ENCODE measurements around the gene FGF18. TPM values are rescaled to one million over a fixed set of nuclear protein-coding genes. Genes with fewer than 3 reads are reported as not detected.

FGF18 gene
- total RNA-seq, 1 experiment from 2014 or later = 2.1 TPM

DNA sequence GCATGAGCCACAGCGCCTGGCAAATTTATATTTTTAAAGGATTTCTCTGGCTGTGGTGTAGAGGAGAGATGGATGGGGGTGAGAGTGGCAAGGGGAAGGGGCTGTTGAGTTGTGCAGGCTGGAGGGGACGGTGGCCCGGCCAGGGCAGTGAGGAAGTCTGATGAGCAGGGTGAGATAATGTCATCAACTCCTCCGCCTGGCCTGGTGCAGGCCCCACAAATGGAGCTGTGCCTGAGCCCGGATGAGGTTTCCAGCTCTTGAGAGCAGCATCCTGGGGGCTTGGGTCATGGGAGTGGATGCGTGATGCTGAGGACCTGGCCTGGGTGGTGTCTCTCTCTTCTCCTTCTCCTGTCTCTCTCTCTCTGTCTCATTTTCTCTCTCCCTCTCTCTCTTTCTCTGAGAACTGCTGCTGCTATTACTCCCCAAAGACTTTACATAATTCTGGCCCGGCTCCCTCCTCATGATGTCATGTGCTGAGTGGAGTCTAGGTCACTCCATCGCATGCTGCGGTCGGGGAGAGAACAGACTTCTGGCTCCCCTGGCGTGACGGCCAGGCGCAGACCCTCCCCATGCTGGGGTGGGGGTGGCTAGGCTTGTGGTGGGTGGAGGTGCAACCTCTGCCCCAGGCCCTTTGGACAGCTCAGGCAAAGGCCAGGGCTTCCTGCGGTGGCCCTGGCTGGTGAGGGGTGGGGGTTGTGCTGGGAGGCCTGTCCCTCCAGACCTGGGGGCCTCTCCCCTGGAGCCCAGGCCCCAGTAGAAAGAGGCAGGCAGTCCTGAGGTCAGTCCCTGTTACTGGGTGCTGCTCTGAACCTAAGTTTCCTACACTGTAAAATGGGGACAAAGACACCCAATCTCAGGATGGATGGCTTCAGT lies 26.4 kb downstream of the FGF18 start:
- H3K27me3 Mint-ChIP-seq (ENCODE audit: insufficient read depth, unreplicated experiment) = no peaks in the 10 kb centered on the region
- no peaks in the 10 kb centered on the region for H3K4me1 ChIP-seq
- no peak overlapping the region for H3K4me3 ChIP-seq (ENCODE audit: low read depth, low read length)
- H3K36me3 Mint-ChIP-seq (ENCODE audit: insufficient read depth, unreplicated experiment) = no peaks in the 10 kb centered on the region
- H3K27ac Mint-ChIP-seq (ENCODE audit: unreplicated experiment) = no peak overlapping the region
- no peak for DNase-seq
- H3K9me3 ChIP-seq = no peaks in the 10 kb centered on the region
- intact Hi-C loops (cut with micrococcal nuclease; ENCODE audit: unreplicated experiment) = no loop called here
- H3K36me3 ChIP-seq (ENCODE audit: control insufficient read depth, insufficient read depth, low read length) = no peaks in the 10 kb centered on the region
- POLR2A ChIA-PET = no interaction called here
- no peaks in the 10 kb centered on the region for H3K9me3 Mint-ChIP-seq (ENCODE audit: unreplicated experiment)
- no peaks in the 10 kb centered on the region for H3K4me1 Mint-ChIP-seq (ENCODE audit: low read depth, unreplicated experiment)
- H3K4me3 Mint-ChIP-seq (ENCODE audit: unreplicated experiment) = no peak overlapping the region
- TF ChIP-seq, protein P1, sequence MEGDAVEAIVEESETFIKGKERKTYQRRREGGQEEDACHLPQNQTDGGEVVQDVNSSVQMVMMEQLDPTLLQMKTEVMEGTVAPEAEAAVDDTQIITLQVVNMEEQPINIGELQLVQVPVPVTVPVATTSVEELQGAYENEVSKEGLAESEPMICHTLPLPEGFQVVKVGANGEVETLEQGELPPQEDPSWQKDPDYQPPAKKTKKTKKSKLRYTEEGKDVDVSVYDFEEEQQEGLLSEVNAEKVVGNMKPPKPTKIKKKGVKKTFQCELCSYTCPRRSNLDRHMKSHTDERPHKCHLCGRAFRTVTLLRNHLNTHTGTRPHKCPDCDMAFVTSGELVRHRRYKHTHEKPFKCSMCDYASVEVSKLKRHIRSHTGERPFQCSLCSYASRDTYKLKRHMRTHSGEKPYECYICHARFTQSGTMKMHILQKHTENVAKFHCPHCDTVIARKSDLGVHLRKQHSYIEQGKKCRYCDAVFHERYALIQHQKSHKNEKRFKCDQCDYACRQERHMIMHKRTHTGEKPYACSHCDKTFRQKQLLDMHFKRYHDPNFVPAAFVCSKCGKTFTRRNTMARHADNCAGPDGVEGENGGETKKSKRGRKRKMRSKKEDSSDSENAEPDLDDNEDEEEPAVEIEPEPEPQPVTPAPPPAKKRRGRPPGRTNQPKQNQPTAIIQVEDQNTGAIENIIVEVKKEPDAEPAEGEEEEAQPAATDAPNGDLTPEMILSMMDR (IDR thresholded peaks at IDR 0.05; ENCODE audit: insufficient read depth in 1 of 2, low read depth in 1 of 2, low read length in 1 of 2, severe bottlenecking in 1 of 2, unreplicated experiment in 1 of 2) = no peak
- H3K27me3 ChIP-seq (replicated peaks; ENCODE audit: control insufficient read depth, insufficient read depth, low read length) = no peaks in the 10 kb centered on the region
- no TSS peak for BruUV-seq (replicated peaks)
- CTCF ChIA-PET = no interaction called here

DNA sequence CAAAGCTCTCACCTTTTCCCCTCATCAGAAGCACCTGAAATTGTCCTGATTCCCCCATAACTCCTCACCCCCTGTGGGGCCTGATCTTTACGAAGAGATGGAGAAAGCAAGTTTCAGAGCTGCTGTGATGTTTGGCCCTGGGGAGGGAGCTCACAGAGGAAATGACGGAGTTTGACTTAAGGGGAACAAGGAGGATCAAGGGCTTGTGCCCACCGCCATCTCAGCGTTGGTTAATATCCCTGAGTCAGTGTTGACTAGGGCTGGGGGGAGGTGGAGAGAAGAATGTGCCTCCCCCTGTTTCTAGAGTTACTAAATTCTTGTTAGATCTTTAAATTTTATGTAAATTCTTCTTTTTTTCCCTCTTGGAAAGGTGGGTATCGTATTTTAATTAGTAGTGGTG lies 27.8 kb downstream of the FGF18 start:
- TF ChIP-seq, protein P1 (IDR thresholded peaks at IDR 0.05; ENCODE audit: insufficient read depth in 1 of 2, low read depth in 1 of 2, low read length in 1 of 2, severe bottlenecking in 1 of 2, unreplicated experiment in 1 of 2) = no peak
- ChIA-PET CTCF (no interaction called here), POLR2A (no interaction called here)
- no peaks in the 10 kb centered on the region for H3K9me3 ChIP-seq
- no peaks in the 10 kb centered on the region for H3K27me3 ChIP-seq (replicated peaks; ENCODE audit: control insufficient read depth, insufficient read depth, low read length)
- no peaks in the 10 kb centered on the region for H3K4me1 Mint-ChIP-seq (ENCODE audit: low read depth, unreplicated experiment)
- no peaks in the 10 kb centered on the region for H3K36me3 Mint-ChIP-seq (ENCODE audit: insufficient read depth, unreplicated experiment)
- intact Hi-C loops (cut with micrococcal nuclease; ENCODE audit: unreplicated experiment) = no loop called here
- no peak overlapping the region for H3K27ac Mint-ChIP-seq (ENCODE audit: unreplicated experiment)
- no peaks in the 10 kb centered on the region for H3K27me3 Mint-ChIP-seq (ENCODE audit: insufficient read depth, unreplicated experiment)
- no peak for DNase-seq
- no peaks in the 10 kb centered on the region for H3K36me3 ChIP-seq (ENCODE audit: control insufficient read depth, insufficient read depth, low read length)
- H3K4me3 ChIP-seq (ENCODE audit: low read depth, low read length) = no peak overlapping the region
- no peaks in the 10 kb centered on the region for H3K4me1 ChIP-seq
- H3K9me3 Mint-ChIP-seq (ENCODE audit: unreplicated experiment) = no peaks in the 10 kb centered on the region
- no TSS peak for BruUV-seq (replicated peaks)
- no peak overlapping the region for H3K4me3 Mint-ChIP-seq (ENCODE audit: unreplicated experiment)

DNA sequence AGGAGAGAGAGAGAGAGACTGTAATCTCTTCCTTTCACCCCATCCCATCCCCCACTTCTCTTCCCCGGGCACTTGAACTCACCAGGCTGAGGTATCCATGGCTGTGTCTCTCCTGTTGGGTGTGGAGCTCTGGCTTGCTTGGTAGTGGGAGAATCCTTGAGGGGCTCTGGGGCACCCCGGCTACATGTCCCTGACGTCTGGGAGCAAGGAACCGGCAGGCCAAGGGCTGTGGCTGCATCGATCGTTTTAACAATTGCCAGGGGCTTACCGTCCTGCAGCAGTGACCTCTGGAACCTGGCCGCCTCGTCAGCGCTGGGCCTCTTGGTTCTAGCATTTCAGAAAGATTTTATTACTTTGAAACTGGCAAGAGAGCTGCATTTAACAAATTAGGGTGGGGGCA lies 30.0 kb downstream of the FGF18 start:
- POLR2A ChIA-PET = no interaction called here
- H3K27ac Mint-ChIP-seq (ENCODE audit: unreplicated experiment) = no peak overlapping the region

More for the DNA sequence above, 30.0 kb downstream of the FGF18 start:
- intact Hi-C loops (cut with micrococcal nuclease; ENCODE audit: unreplicated experiment) = no loop called here
- no peak overlapping the region for H3K4me3 ChIP-seq (ENCODE audit: low read depth, low read length)
- Mint-ChIP-seq H3K4me3 (ENCODE audit: unreplicated experiment) (no peak overlapping the region), H3K4me1 (ENCODE audit: low read depth, unreplicated experiment) (no peaks in the 10 kb centered on the region), H3K36me3 (ENCODE audit: insufficient read depth, unreplicated experiment) (no peaks in the 10 kb centered on the region), H3K9me3 (ENCODE audit: unreplicated experiment) (no peaks in the 10 kb centered on the region), H3K27me3 (ENCODE audit: insufficient read depth, unreplicated experiment) (no peaks in the 10 kb centered on the region)
- no peaks in the 10 kb centered on the region for H3K4me1 ChIP-seq
- no peak for DNase-seq
- CTCF ChIA-PET = no interaction called here
- H3K9me3 ChIP-seq = no peaks in the 10 kb centered on the region
- H3K27me3 ChIP-seq (replicated peaks; ENCODE audit: control insufficient read depth, insufficient read depth, low read length) = no peaks in the 10 kb centered on the region
- TF ChIP-seq, protein P1 (IDR thresholded peaks at IDR 0.05; ENCODE audit: insufficient read depth in 1 of 2, low read depth in 1 of 2, low read length in 1 of 2, severe bottlenecking in 1 of 2, unreplicated experiment in 1 of 2) = no peak
- H3K36me3 ChIP-seq (ENCODE audit: control insufficient read depth, insufficient read depth, low read length) = no peaks in the 10 kb centered on the region
- no TSS peak for BruUV-seq (replicated peaks)
